Ishikawa (cell line): ENCODE measurements around the gene RP9.
A peak's percentile ranks its signal among the peaks of the same experiment; 100 is the strongest.

ENCODE experiments used
- CEBPB ChIP-seq: IDR thresholded peaks from 2 replicates; pipeline ENCODE4 v1.6.1; 2012
- CREB1 ChIP-seq: IDR thresholded peaks from 2 replicates; pipeline ENCODE4 v1.6.1; 2012; ENCODE audit warnings: low read depth
- EGR1 ChIP-seq: IDR thresholded peaks from 2 replicates; pipeline ENCODE4 v1.6.1; 2012
- EP300 ChIP-seq: IDR thresholded peaks from 2 replicates; pipeline ENCODE4 v1.6.1; 2012; ENCODE audit warnings: borderline replicate concordance
- FOXM1 ChIP-seq: IDR thresholded peaks from 2 replicates; pipeline ENCODE4 v1.6.1; 2012; ENCODE audit warnings: low read depth, borderline replicate concordance
- NFIC ChIP-seq: IDR thresholded peaks from 2 replicates; pipeline ENCODE4 v1.6.1; 2012
- RAD21 ChIP-seq: IDR thresholded peaks from 2 replicates; pipeline ENCODE4 v1.6.1; 2012; ENCODE audit warnings: low read depth
- TAF1 ChIP-seq: IDR thresholded peaks from 2 replicates; pipeline ENCODE4 v1.6.1; 2012; ENCODE audit warnings: low read depth, mild to moderate bottlenecking
- TCF12 ChIP-seq: IDR thresholded peaks from 2 replicates; pipeline ENCODE4 v1.6.1; 2012; ENCODE audit warnings: low read depth
- TEAD4 ChIP-seq: IDR thresholded peaks from 2 replicates; pipeline ENCODE4 v1.6.1; 2012
- YY1 ChIP-seq: IDR thresholded peaks from 2 replicates; pipeline ENCODE4 v1.6.1; 2012; ENCODE audit warnings: low read depth
- ZBTB7A ChIP-seq: IDR thresholded peaks from 2 replicates; pipeline ENCODE4 v1.6.1; 2012; ENCODE audit warnings: low read depth
- TF ChIP-seq, protein P1 (sequence below): IDR thresholded peaks from 2 replicates; pipeline ENCODE4 v1.6.1; 2012
- TF ChIP-seq, protein P2 (sequence below): IDR thresholded peaks from 2 replicates; pipeline ENCODE4 v1.6.1; 2012
- TF ChIP-seq, protein P3 (sequence below): IDR thresholded peaks from 2 replicates; pipeline ENCODE4 v1.6.1; 2012; ENCODE audit warnings: low read depth, mild to moderate bottlenecking

The RP9 gene

DNA sequence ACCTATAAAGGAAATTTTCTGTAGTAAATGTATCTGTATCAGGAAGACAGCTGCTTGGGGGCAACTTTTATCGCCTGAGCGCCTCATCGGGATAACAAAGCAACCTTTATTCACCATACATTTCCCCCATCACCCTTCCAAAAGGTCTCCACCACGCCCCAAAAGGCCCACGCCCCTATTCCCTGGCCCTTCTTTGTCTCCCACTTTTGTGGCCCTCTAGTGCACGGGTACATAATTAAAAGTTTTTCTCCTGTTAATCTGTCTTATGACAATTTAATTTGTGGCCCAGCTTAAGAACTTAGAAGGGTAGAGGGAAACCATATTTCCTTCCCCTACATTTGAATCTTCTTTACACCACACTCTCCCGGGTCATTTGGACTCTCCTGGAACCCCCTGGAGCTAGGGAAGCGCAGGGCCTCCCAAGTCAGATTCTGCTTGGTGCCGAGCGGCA lies 625 bp downstream of the RP9 start:
- TF ChIP-seq CEBPB (no peak), TCF12 (0 out of 2 replicates have a peak, but pooled peaks have one; percentile 6)

DNA sequence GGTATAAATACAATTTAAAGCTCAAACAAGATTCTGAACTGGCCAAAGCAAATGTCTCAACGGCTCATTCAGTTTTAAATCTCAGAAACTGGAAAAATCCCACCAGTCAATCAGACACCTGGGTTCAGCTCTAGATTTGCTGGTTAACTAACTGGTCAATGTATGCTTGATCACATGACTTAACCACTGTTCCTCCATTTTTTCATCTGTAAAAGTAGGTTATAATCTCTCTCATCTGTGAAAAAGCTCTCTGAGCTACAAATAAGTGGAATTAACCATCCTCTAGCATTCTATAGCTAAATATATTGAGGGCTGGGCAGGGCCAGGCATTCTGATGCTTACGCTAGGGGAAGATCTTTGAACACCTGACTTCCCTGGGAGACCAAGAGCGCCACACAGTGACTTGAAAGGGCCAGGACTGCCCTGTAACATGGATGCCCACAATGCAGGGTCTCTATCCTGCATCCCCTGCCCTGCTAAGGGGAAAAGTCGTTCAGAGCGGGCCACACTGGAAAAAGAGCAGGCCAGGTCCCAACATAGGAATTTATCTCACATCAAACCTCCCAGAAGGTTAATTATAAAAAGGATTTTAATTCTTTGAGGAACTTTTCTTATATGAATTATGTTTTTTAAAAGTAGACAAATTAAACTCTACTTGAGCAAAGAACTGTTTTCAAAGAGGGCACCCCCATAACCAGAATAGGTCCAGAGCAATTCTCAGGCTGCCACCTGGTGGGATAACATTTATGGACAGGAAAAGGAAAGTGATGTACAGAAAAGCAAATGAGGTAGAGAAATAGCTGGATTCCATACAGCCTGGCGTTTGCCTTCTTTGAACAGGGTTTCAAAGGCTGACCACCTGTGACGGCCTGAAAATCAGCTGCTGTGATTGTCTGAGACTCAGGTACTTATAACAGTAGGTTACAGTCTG lies 1.8 kb downstream of the RP9 start:
- TF ChIP-seq, protein P1, sequence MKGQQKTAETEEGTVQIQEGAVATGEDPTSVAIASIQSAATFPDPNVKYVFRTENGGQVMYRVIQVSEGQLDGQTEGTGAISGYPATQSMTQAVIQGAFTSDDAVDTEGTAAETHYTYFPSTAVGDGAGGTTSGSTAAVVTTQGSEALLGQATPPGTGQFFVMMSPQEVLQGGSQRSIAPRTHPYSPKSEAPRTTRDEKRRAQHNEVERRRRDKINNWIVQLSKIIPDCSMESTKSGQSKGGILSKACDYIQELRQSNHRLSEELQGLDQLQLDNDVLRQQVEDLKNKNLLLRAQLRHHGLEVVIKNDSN = no peak
- TF ChIP-seq NFIC (no peak), RAD21 (peak; percentile 43)

DNA sequence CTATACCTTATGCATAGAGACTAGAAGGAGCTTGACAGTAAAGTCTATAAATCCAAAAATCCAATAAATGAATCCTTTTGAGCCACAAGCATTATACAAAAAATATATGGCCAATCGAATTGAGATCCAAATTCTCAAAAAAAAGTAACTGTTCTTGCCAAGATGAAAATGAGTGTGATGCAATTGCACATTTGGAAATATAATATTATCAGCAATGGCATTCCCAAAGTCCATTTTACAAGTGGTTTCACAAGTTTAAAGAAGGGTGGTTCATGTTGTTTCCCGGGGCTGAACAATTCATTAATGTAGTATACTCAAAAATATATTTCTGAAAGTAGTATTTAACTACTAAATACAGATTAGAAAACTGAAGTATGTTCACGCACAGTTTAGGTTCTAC lies 7.3 kb downstream of the RP9 start:
- no peak for TF ChIP-seq ZBTB7A

DNA sequence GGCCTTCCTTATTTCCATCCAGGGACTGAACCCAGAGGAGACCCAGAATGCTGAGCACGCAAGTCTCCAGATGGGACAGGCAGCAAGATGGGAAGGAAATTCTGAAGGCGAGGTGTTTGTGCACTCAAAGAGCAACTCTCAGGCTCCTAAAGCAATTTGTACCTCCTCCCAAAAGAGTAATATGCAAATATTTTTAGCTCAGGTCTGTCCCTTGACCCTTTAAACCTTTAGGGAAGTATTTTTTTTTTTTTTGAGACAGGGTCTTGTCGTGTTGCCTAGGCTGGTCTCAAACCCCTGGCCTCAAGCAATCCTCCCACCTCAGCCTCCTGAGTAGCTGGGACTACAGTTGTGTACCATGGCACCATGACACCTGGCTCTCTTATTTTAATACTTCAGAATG lies 8.4 kb downstream of the RP9 start:
- no peak for TF ChIP-seq NFIC
- TF ChIP-seq, protein P2, sequence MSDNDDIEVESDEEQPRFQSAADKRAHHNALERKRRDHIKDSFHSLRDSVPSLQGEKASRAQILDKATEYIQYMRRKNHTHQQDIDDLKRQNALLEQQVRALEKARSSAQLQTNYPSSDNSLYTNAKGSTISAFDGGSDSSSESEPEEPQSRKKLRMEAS = no peak
- TF ChIP-seq TAF1 = no peak
- TF ChIP-seq TEAD4 = no peak
- TF ChIP-seq FOXM1 = no peak
- no peak for TF ChIP-seq EP300
- no peak for TF ChIP-seq RAD21
- no peak for TF ChIP-seq CEBPB
- TF ChIP-seq TCF12 = no peak
- no peak for TF ChIP-seq YY1
- no peak for TF ChIP-seq ZBTB7A
- TF ChIP-seq CREB1 = no peak
- TF ChIP-seq, protein P3, sequence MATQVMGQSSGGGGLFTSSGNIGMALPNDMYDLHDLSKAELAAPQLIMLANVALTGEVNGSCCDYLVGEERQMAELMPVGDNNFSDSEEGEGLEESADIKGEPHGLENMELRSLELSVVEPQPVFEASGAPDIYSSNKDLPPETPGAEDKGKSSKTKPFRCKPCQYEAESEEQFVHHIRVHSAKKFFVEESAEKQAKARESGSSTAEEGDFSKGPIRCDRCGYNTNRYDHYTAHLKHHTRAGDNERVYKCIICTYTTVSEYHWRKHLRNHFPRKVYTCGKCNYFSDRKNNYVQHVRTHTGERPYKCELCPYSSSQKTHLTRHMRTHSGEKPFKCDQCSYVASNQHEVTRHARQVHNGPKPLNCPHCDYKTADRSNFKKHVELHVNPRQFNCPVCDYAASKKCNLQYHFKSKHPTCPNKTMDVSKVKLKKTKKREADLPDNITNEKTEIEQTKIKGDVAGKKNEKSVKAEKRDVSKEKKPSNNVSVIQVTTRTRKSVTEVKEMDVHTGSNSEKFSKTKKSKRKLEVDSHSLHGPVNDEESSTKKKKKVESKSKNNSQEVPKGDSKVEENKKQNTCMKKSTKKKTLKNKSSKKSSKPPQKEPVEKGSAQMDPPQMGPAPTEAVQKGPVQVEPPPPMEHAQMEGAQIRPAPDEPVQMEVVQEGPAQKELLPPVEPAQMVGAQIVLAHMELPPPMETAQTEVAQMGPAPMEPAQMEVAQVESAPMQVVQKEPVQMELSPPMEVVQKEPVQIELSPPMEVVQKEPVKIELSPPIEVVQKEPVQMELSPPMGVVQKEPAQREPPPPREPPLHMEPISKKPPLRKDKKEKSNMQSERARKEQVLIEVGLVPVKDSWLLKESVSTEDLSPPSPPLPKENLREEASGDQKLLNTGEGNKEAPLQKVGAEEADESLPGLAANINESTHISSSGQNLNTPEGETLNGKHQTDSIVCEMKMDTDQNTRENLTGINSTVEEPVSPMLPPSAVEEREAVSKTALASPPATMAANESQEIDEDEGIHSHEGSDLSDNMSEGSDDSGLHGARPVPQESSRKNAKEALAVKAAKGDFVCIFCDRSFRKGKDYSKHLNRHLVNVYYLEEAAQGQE = no peak
- TF ChIP-seq, protein P1 = no peak
- no peak for TF ChIP-seq EGR1

DNA sequence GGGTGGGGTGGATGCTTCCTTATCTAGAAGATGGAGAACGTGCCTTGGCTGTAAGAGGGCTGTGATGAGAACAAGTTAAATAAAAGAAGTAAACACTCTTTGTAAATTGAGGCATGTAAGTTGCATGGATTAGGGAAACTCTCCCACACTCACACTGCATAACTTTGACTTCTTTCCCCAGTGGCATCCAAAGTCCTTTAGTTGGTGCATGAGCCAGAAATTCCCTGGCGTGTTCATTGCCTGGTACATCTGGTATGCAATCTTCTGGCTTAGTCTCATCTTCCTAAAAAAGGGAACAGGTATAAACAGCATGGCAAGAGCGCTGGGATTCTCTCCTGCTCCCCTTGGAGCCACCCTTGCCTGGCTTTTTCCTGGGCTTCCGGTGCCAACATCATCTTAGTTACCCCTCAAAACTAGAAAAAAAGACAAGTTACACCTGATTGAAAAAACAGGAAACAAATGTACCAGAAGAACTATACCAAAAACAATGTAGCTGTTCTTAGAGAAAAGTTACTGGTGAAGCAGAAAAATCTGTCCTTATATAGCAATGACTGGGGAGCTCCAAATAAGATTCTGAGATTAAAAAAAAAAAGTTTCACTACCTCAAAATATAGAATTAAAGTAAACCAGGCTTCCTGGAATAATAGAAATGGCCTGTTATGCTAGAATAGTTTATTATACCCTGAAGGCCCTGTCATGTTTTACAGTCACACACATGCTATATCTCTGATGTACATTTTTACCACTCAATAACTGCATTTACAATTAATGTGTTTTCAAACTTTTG lies 9.9 kb downstream of the RP9 start:
- TF ChIP-seq EP300 (no peak), CREB1 (no peak), EGR1 (no peak), RAD21 (no peak), TEAD4 (no peak), NFIC (no peak), YY1 (no peak), ZBTB7A (no peak)
- TF ChIP-seq, protein P2 = no peak
- TF ChIP-seq, protein P3 = no peak

DNA sequence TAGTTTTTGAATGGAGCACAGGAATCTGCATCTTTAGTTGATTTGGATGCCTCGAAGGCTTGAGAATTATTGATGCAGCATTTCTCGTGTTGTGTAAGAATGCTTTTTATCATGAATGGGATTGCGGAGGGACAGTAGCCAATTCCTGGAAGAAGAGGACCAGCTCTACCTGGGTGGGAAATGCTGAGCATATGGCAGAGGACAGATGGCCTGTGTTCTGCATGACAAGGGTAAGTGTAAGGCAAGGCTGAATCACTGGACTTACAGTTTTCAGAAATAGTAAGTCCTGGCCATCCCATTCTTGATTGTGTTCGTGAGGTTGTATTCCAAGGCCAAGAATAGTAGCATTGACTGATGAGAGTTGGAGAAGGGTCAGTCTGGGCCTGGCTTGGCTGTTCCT lies 15.9 kb downstream of the RP9 start:
- TF ChIP-seq EGR1 = no peak
- no peak for TF ChIP-seq TCF12
- no peak for TF ChIP-seq CEBPB
- TF ChIP-seq CREB1 = no peak
- TF ChIP-seq NFIC = no peak
- no peak for TF ChIP-seq EP300
- TF ChIP-seq FOXM1 = no peak
- TF ChIP-seq RAD21 = no peak
- TF ChIP-seq, protein P1 = no peak
- TF ChIP-seq TAF1 = no peak
- TF ChIP-seq, protein P2 = no peak
- no peak for TF ChIP-seq YY1
- TF ChIP-seq, protein P3 = no peak
- no peak for TF ChIP-seq ZBTB7A
